Measurements from ENCODE around the gene MTIF3.
A peak's percentile ranks its signal among the peaks of the same experiment; 100 is the strongest.

MTIF3 gene

GRCh38 chr13:27476943-27477703 is 26.8 kb upstream of the MTIF3 start:
- TF ChIP-seq CTCF (IDR thresholded peaks at IDR 0.05; ENCODE audit: low read depth, low read length, missing control alignments): peak; percentile 37
- DNase-seq: peak; percentile 29
- H3K36me3 ChIP-seq (replicated peaks): no peaks in the 10 kb centered on the region
- H3K27ac ChIP-seq: no peak overlapping the region
- no peak overlapping the region for H3K4me3 ChIP-seq (ENCODE audit: low read depth, low read length)
- no peaks in the 10 kb centered on the region for H3K27me3 ChIP-seq (replicated peaks)
- in situ Hi-C loops (cut with HindIII; ENCODE audit: low pct_ligation_motif_present, low sequenced_read_pairs): no loop called here

GRCh38 chr13:27474751-27475268 is 24.4 kb upstream of the MTIF3 start:
- no peak for DNase-seq
- no peak for TF ChIP-seq CTCF (IDR thresholded peaks at IDR 0.05; ENCODE audit: low read depth, low read length, missing control alignments)
- Histone ChIP-seq H3K27ac (no peak overlapping the region), H3K36me3 (replicated peaks) (no peaks in the 10 kb centered on the region), H3K27me3 (replicated peaks) (no peaks in the 10 kb centered on the region), H3K4me3 (ENCODE audit: low read depth, low read length) (no peak overlapping the region)
- in situ Hi-C loops (cut with HindIII; ENCODE audit: low pct_ligation_motif_present, low sequenced_read_pairs): no loop called here

GRCh38 chr13:27472941-27473340 is 22.6 kb upstream of the MTIF3 start:
- no peaks in the 10 kb centered on the region for H3K36me3 ChIP-seq (replicated peaks)
- in situ Hi-C loops (cut with HindIII; ENCODE audit: low pct_ligation_motif_present, low sequenced_read_pairs): no loop called here
- no peak for DNase-seq
- no peak overlapping the region for H3K27ac ChIP-seq
- no peak overlapping the region for H3K4me3 ChIP-seq (ENCODE audit: low read depth, low read length)
- TF ChIP-seq CTCF (IDR thresholded peaks at IDR 0.05; ENCODE audit: low read depth, low read length, missing control alignments): no peak
- H3K27me3 ChIP-seq (replicated peaks): no peaks in the 10 kb centered on the region

- no peaks in the 10 kb centered on the region for H3K27me3 ChIP-seq (replicated peaks)
- in situ Hi-C loops (cut with HindIII; ENCODE audit: low pct_ligation_motif_present, low sequenced_read_pairs): no loop called here
Observed at GRCh38 chr13:27472441-27472840, 22.1 kb upstream of the MTIF3 start.

GRCh38 chr13:27470075-27470820 is 19.9 kb upstream of the MTIF3 start:
- no peak for DNase-seq
- TF ChIP-seq CTCF (IDR thresholded peaks at IDR 0.05; ENCODE audit: low read depth, low read length, missing control alignments): no peak
- Histone ChIP-seq H3K4me3 (ENCODE audit: low read depth, low read length) (no peak overlapping the region), H3K27me3 (replicated peaks) (no peaks in the 10 kb centered on the region), H3K27ac (no peak overlapping the region), H3K36me3 (replicated peaks) (no peaks in the 10 kb centered on the region)
- in situ Hi-C loops (cut with HindIII; ENCODE audit: low pct_ligation_motif_present, low sequenced_read_pairs): no loop called here

More at GRCh38 chr13:27472441-27472840, 22.1 kb upstream of the MTIF3 start:
- Histone ChIP-seq H3K27ac (no peak overlapping the region), H3K36me3 (replicated peaks) (no peaks in the 10 kb centered on the region), H3K4me3 (ENCODE audit: low read depth, low read length) (no peak overlapping the region)
- TF ChIP-seq CTCF (IDR thresholded peaks at IDR 0.05; ENCODE audit: low read depth, low read length, missing control alignments): no peak
- no peak for DNase-seq

Data from brain microvascular endothelial cell (primary cell).